ENCODE results near the gene ZNF624.

Gene ZNF624

DNA sequence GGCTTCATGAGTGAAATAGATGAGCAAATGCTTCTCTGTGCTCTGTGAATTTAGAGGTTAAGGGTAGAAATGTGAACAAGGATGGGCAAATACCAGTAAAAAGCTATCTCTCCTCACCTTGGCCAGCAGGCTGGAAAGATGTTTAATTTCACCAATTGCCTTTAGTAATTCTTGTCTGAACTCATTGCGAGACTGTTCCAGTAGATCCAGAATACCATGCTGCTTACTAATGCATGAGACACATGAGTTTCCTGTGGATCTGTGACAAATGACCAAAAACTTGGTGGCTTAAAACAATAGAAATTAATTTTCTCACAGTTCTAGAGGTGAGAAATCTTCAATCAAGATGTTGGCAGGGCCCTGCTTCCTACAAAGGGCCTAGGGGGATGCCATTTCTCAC lies 9.3 kb upstream of the ZNF624 start:
- DNase-seq (ENCODE audit: low read depth), result no peak

DNA sequence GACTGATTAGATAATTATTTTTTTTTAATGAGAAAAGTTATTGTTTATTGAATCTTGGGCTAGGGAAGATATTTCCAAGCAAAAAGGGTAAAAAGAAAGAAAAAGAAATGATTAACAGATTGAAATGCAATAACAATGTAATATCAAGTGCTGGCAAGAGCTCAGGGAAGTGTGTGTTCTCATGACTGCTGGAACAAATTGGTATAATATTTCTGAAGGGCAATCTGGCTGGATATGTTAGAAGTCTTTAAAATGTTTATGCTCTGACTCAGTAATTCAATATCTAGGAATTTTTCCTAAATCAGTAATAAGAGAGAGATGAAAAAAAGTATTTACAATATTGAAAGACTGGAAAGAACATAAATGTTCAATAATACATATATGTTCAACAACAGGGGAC lies 7.6 kb upstream of the ZNF624 start:
- no peak for DNase-seq (ENCODE audit: low read depth)
- no peak overlapping the region for H3K4me3 ChIP-seq (ENCODE audit: control insufficient read depth, low read depth, low read length)
- TF ChIP-seq, protein P1, sequence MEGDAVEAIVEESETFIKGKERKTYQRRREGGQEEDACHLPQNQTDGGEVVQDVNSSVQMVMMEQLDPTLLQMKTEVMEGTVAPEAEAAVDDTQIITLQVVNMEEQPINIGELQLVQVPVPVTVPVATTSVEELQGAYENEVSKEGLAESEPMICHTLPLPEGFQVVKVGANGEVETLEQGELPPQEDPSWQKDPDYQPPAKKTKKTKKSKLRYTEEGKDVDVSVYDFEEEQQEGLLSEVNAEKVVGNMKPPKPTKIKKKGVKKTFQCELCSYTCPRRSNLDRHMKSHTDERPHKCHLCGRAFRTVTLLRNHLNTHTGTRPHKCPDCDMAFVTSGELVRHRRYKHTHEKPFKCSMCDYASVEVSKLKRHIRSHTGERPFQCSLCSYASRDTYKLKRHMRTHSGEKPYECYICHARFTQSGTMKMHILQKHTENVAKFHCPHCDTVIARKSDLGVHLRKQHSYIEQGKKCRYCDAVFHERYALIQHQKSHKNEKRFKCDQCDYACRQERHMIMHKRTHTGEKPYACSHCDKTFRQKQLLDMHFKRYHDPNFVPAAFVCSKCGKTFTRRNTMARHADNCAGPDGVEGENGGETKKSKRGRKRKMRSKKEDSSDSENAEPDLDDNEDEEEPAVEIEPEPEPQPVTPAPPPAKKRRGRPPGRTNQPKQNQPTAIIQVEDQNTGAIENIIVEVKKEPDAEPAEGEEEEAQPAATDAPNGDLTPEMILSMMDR (IDR thresholded peaks at IDR 0.05; ENCODE audit: control insufficient read depth, insufficient read depth, low read depth, low read length, missing control alignments), result no peak

More for the DNA sequence above, 9.3 kb upstream of the ZNF624 start:
- no peak overlapping the region for H3K4me3 ChIP-seq (ENCODE audit: control insufficient read depth, low read depth, low read length)
- TF ChIP-seq, protein P1 (IDR thresholded peaks at IDR 0.05; ENCODE audit: control insufficient read depth, insufficient read depth, low read depth, low read length, missing control alignments), result no peak

DNA sequence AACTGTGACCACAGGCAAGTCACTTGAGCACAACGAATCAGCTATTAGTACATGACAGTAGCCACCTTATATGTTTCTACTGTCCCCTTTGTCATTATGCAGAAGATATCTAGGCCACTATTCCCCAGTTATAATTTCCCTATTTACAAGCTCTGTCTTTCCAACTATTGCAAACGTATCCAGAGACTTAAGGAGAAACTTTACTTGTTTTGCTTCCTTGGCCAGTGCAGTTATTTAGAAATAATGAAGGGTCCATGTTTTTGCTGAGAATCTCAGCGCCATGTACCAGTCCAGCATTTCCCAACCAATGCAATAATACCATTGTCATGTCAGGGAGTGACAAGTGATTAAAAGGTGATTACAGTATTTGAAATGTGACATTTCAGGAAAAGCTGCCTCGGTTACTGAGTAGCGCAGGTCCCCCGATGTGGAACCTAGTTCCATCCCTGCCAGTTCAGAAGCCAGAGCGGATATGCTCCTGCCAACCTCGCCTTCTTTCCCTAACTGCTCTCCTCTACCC lies 743 bp downstream of the ZNF624 start:
- peak overlapping the region; percentile 83 for H3K4me3 ChIP-seq (ENCODE audit: control insufficient read depth, low read depth, low read length)
- TF ChIP-seq, protein P1 (IDR thresholded peaks at IDR 0.05; ENCODE audit: control insufficient read depth, insufficient read depth, low read depth, low read length, missing control alignments), result no peak
- DNase-seq (ENCODE audit: low read depth), result no peak

DNA sequence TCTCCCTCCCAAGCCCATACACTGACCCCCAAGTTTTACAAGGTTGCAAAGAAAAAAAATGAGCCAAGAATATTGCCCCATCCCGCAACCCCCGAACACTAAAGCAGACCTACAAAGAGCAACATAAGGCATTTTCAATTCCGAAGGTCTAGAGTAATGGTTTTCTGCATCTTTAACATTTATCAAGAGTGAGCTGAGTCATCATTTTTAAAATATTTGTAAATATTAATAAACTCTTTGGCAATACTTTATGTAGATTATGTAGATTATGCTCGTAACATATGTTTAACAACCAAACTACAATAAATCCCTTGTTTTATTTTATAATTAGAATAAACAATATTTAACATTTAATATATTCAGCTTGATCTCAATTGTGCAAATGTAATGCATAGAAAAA lies 1.4 kb downstream of the ZNF624 start:
- TF ChIP-seq, protein P1 (IDR thresholded peaks at IDR 0.05; ENCODE audit: control insufficient read depth, insufficient read depth, low read depth, low read length, missing control alignments), result no peak
- no peak overlapping the region for H3K4me3 ChIP-seq (ENCODE audit: control insufficient read depth, low read depth, low read length)
- no peak for DNase-seq (ENCODE audit: low read depth)

DNA sequence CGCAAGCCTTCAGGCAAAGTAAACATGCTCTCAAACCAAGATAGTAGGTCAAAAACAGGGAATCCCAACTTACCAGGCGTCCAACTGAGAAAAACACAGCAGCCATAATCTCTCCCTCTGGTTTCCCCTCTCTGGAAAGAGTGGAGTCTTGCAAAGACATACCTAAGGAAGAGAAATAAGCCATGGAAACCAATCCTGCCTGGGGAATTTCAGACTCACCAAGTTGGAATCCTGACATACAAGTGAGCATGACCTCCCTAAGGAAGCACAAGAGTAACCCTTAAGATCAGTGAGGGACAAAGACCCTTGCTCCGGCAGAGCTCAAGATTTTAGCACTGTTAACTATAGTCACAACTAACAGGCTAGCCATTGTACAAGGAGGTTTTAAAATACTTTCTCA lies 4.1 kb downstream of the ZNF624 start:
- TF ChIP-seq, protein P1 (IDR thresholded peaks at IDR 0.05; ENCODE audit: control insufficient read depth, insufficient read depth, low read depth, low read length, missing control alignments), result no peak
- no peak for DNase-seq (ENCODE audit: low read depth)
- H3K4me3 ChIP-seq (ENCODE audit: control insufficient read depth, low read depth, low read length), result no peak overlapping the region

DNA sequence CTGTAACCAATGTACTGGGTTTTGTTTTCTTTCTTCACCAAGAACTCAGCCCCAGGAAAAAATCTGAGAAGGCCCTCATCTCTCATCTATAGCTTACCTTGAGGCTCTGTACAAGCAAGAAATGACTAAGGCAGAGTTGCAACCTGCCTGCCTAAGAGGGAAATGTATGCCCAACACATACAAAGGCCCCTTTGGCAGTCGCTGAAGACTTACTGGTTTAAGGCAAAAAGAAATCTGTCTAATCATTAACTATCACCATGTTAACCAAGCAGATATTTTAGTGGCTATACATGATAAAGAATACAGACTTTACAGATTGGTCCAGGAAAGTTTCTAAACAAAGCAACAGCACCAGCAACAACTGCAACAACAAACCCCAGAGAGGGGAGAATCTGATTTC lies 14.2 kb downstream of the ZNF624 start:
- no peak for DNase-seq (ENCODE audit: low read depth)
- TF ChIP-seq, protein P1 (IDR thresholded peaks at IDR 0.05; ENCODE audit: control insufficient read depth, insufficient read depth, low read depth, low read length, missing control alignments), result no peak
- H3K4me3 ChIP-seq (ENCODE audit: control insufficient read depth, low read depth, low read length), result no peak overlapping the region

DNA sequence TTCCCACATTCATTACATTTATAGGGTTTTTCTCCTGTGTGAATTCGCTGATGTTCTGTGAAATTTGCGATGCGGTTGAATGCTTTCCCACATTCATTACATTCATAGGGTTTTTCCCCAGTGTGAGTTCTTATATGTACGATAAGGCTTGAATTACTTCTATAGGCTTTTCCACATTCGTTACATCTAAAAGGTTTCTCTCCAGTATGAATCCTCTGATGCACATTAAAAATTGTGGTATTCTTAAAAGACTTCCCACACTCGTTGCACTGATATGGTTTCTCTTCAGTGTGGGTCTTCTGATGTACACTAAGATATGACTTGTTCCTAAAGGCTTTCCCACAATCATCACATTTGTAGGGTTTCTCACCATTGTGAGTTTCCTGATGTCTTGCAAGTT lies 30.4 kb downstream of the ZNF624 start:
- no peak for DNase-seq (ENCODE audit: low read depth)
- H3K4me3 ChIP-seq (ENCODE audit: control insufficient read depth, low read depth, low read length), result no peak overlapping the region
- TF ChIP-seq, protein P1 (IDR thresholded peaks at IDR 0.05; ENCODE audit: control insufficient read depth, insufficient read depth, low read depth, low read length, missing control alignments), result no peak
